BJ (cell line): ENCODE data around the gene UQCRC2. TPM values are rescaled to one million over a fixed set of nuclear protein-coding genes. Genes with fewer than 3 reads are reported as not detected.

Experiments
- CTCF ChIA-PET: fragments of 350-600 bp; formaldehyde crosslinking; extraction: SDS; loops from one replicate; lab custom pipeline; 2021; ENCODE audit warnings: antibody characterized with exemption, inconsistent platforms; lab: Yijun Ruan, JAX
- POLR2A ChIA-PET: fragments of 300-600 bp; sonication (Branson Sonifier 250); formaldehyde crosslinking; extraction: SDS; loops from one replicate; lab custom pipeline; 2021; ENCODE audit warnings: antibody characterized with exemption; lab: Charles Lee
- DNase-seq: peaks from one replicate; pipeline ENCODE4 v3.0.0-alpha.2; 2011; ENCODE audit warnings: low read depth
- H3K27me3 ChIP-seq: 2 replicates; pipeline ENCODE4 v1.6.0; 2011; ENCODE audit warnings: low read length; ENCODE audit not compliant: control insufficient read depth, insufficient read depth
- H3K36me3 ChIP-seq: 2 replicates; pipeline ENCODE4 v1.5.1; 2011; ENCODE audit warnings: low read length; ENCODE audit not compliant: control insufficient read depth, insufficient read depth
- H3K4me3 ChIP-seq: 2 replicates; pipeline ENCODE4 v1.5.1; 2011; ENCODE audit warnings: low read depth, mild to moderate bottlenecking, control low read depth, low read length
- CTCF ChIP-seq: IDR thresholded peaks from 2 replicates; pipeline ENCODE4 v1.5.1; 2011; ENCODE audit warnings: low read depth, mild to moderate bottlenecking, control low read depth, inconsistent platforms, low read length, moderate library complexity; ENCODE audit not compliant: insufficient read depth
- polyA plus RNA-seq: library from polyadenylated mRNA; depleted of rRNA; stranded (reverse); fragments of >200 nt; gene quantifications from 2 replicates; pipeline ENCODE4 v1.2.3, GENCODE V29; 2011

Gene UQCRC2
- polyA plus RNA-seq, 1 experiment = 177 TPM

- CTCF ChIA-PET = interaction anchor here (0.8 to 1.6 kb wide), 6 partner anchors 50 to 295 kb away, joined by 3 to 21 read pairs (median 4); no protein-coding TSS in a partner anchor
- POLR2A ChIA-PET = no interaction called here
- peak overlapping the region; percentile 87 for H3K4me3 ChIP-seq
- no peak for TF ChIP-seq CTCF
- DNase-seq = no peak
- H3K36me3 ChIP-seq = no peaks in the 10 kb centered on the region
- no peaks in the 10 kb centered on the region for H3K27me3 ChIP-seq
Measured at GRCh38 chr16:21952040-21952792, 945 bp upstream of the UQCRC2 start.

GRCh38 chr16:21953541-21953902 is 361 bp downstream of the UQCRC2 start:
- no peak for TF ChIP-seq CTCF
- Histone ChIP-seq H3K36me3 (peaks cover 2% of the 10 kb centered on the region), H3K27me3 (no peaks in the 10 kb centered on the region), H3K4me3 (peak overlapping the region; percentile 87)
- ChIA-PET POLR2A (no interaction called here), CTCF (interaction anchor here (0.7 to 1.6 kb wide), 4 partner anchors 45 to 236 kb away, joined by 3 to 4 read pairs (median 3); no protein-coding TSS in a partner anchor)
- DNase-seq = no peak

GRCh38 chr16:21957714-21958346 is 4.7 kb downstream of the UQCRC2 start:
- POLR2A ChIA-PET = no interaction called here
- no peak for TF ChIP-seq CTCF
- DNase-seq = no peak
- Histone ChIP-seq H3K4me3 (no peak overlapping the region), H3K36me3 (peaks cover 11% of the 10 kb centered on the region), H3K27me3 (no peaks in the 10 kb centered on the region)
- CTCF ChIA-PET = interaction anchor here (0.8 to 2.0 kb wide), 4 partner anchors 11 to 231 kb away, joined by 3 to 8 read pairs (median 4); no protein-coding TSS in a partner anchor

GRCh38 chr16:21959050-21959449 is 5.9 kb downstream of the UQCRC2 start:
- H3K27me3 ChIP-seq = no peaks in the 10 kb centered on the region
- no peak overlapping the region for H3K4me3 ChIP-seq
- no peak for DNase-seq
- H3K36me3 ChIP-seq = peaks cover 12% of the 10 kb centered on the region
- POLR2A ChIA-PET = no interaction called here
- TF ChIP-seq CTCF = no peak
- CTCF ChIA-PET = interaction anchor here (1.1 to 1.7 kb wide), 3 partner anchors 8 to 16 kb away, joined by 3 to 5 read pairs (median 4); no protein-coding TSS in a partner anchor

GRCh38 chr16:21962475-21962874 is 9.3 kb downstream of the UQCRC2 start:
- Histone ChIP-seq H3K36me3 (peaks cover 23% of the 10 kb centered on the region), H3K27me3 (no peaks in the 10 kb centered on the region), H3K4me3 (no peak overlapping the region)
- POLR2A ChIA-PET = no interaction called here
- CTCF ChIA-PET = no interaction called here
- DNase-seq = no peak
- no peak for TF ChIP-seq CTCF
